ENCODE data around the gene TUBGCP5. TPM values are rescaled to one million over a fixed set of nuclear protein-coding genes. Genes with fewer than 3 reads are reported as not detected.
"Not testable (repeated sequence)": the region's sequence is repeated elsewhere in the genome, so short reads cannot be mapped to it uniquely, and the experiment has no call there.

TUBGCP5 gene
- total RNA-seq, 2 donors from 2014 or later, result 9.2 to 13.8 TPM

- ATAC-seq; DNase-seq; intact Hi-C loops (cut with DNase I): not testable (repeated sequence)
These were observed 9.4 kb upstream of the TUBGCP5 start for GRCh38 chr15:23048572-23049282.

GRCh38 chr15:23043987-23044386 is 4.6 kb upstream of the TUBGCP5 start:
- intact Hi-C loops (cut with DNase I); DNase-seq; ATAC-seq: not testable (repeated sequence)

- ATAC-seq; DNase-seq; intact Hi-C loops (cut with DNase I): not testable (repeated sequence)
These were observed 4.2 kb upstream of the TUBGCP5 start for GRCh38 chr15:23043535-23043934.

GRCh38 chr15:23041736-23042135 is 2.4 kb upstream of the TUBGCP5 start:
- intact Hi-C loops (cut with DNase I); DNase-seq; ATAC-seq: not testable (repeated sequence)

- intact Hi-C loops (cut with DNase I), result no loop called here
- ATAC-seq, result peak in 1 of 2 donors; percentile 30
- DNase-seq, result no peak
These were observed 530 bp upstream of the TUBGCP5 start for GRCh38 chr15:23039917-23040281.

GRCh38 chr15:23038726-23039142 is 635 bp downstream of the TUBGCP5 start:
- intact Hi-C loops (cut with DNase I), result no loop called here
- ATAC-seq, result peak in 1 of 2 donors; percentile 32
- no peak for DNase-seq

- ATAC-seq (no peak), DNase-seq (no peak)
- intact Hi-C loops (cut with DNase I), result no loop called here
These were observed 3.3 kb downstream of the TUBGCP5 start for GRCh38 chr15:23035964-23036566.

GRCh38 chr15:23033979-23034378 is 5.4 kb downstream of the TUBGCP5 start:
- ATAC-seq, result no peak
- no peak for DNase-seq
- intact Hi-C loops (cut with DNase I), result no loop called here

GRCh38 chr15:23026218-23026617 is 13.2 kb downstream of the TUBGCP5 start:
- DNase-seq, result no peak
- no peak for ATAC-seq
- intact Hi-C loops (cut with DNase I), result no loop called here

GRCh38 chr15:23022156-23022555 is 17.2 kb downstream of the TUBGCP5 start:
- intact Hi-C loops (cut with DNase I), result no loop called here
- ATAC-seq (no peak), DNase-seq (no peak)

- ATAC-seq, result no peak
- DNase-seq, result no peak
- intact Hi-C loops (cut with DNase I), result no loop called here
These were observed 24.9 kb downstream of the TUBGCP5 start for GRCh38 chr15:23014394-23015000.

GRCh38 chr15:23013681-23014080 is 25.7 kb downstream of the TUBGCP5 start:
- DNase-seq (no peak), ATAC-seq (no peak)
- intact Hi-C loops (cut with DNase I), result no loop called here

- ATAC-seq; DNase-seq; intact Hi-C loops (cut with DNase I): not testable (repeated sequence)
These were observed 26.8 kb downstream of the TUBGCP5 start for GRCh38 chr15:23012616-23013015.

GRCh38 chr15:23003736-23004135 is 35.6 kb downstream of the TUBGCP5 start:
- ATAC-seq (no peak), DNase-seq (no peak)
- intact Hi-C loops (cut with DNase I), result no loop called here

GRCh38 chr15:23002920-23003319 is 36.4 kb downstream of the TUBGCP5 start:
- intact Hi-C loops (cut with DNase I), result no loop called here
- ATAC-seq (peak; percentile 44 to 50), DNase-seq (no peak)

- intact Hi-C loops (cut with DNase I), result no loop called here
- DNase-seq (no peak), ATAC-seq (no peak)
These were observed 43.6 kb downstream of the TUBGCP5 start for GRCh38 chr15:22995795-22996194.

- ATAC-seq (no peak), DNase-seq (no peak)
- intact Hi-C loops (cut with DNase I), result no loop called here
These were observed 47.4 kb downstream of the TUBGCP5 start for GRCh38 chr15:22992024-22992326.

- DNase-seq, result no peak
- no peak for ATAC-seq
- intact Hi-C loops (cut with DNase I), result no loop called here
These were observed 49.5 kb downstream of the TUBGCP5 start for GRCh38 chr15:22989576-22990477.

GRCh38 chr15:22988811-22989210 is 50.6 kb downstream of the TUBGCP5 start:
- DNase-seq (no peak), ATAC-seq (no peak)
- intact Hi-C loops (cut with DNase I), result no loop called here

GRCh38 chr15:22981931-22982330 is 57.4 kb downstream of the TUBGCP5 start:
- DNase-seq; ATAC-seq; intact Hi-C loops (cut with DNase I): not testable (repeated sequence)
